ENCODE measurements around the gene SELPLG.

DNA sequence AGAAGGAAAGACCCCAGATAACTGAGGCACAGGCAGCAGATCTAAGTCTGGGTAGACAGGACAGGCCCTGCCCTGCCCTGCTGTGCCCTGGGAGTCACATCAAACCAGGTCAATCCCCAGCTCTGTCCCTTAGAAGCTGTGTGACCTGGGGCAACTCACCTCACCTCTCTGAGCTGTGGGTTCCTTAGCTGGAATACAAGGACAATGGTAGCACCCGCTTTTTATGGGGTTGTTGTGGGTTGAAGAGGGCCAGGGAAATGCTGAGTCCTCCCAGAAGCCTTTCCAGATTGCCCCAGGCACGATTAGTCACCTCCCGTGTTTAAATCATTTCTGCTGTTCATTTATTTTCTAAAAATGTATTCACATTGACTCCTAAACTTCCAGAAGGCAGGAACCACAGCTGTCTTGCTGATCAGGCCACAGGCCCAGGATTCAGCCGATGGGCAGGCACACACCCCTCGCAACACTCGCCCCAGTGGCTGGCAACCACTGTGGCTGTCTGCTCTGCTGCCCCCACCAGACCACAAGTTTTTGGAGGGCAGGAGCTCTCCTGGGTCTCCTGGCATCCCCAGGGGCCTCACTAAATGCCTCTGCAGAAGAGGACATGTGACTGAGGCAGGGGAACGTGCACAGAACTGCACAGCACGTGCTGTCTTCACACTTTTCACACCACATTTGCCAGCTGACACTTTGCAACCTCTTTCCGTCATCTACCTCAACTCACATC is 3.0 kb downstream of the SELPLG start:
- no peak for TF ChIP-seq CTCF (IDR thresholded peaks at IDR 0.05; ENCODE audit: poor library complexity)
- no peak for TF ChIP-seq EZH2 (IDR thresholded peaks at IDR 0.05; ENCODE audit: borderline replicate concordance)
- TF ChIP-seq EZH2phosphoT487 (IDR thresholded peaks at IDR 0.05; ENCODE audit: low read depth, severe bottlenecking, unreplicated experiment) = no peak

Data from hepatocyte (in vitro differentiated cells).